K562 treated with DMSO at 1 percent for 12 hours (cell line): Measurements from ENCODE around the gene REPIN1. TPM values are rescaled to one million over a fixed set of nuclear protein-coding genes. Genes with fewer than 3 reads are reported as not detected.

Experiments
- total RNA-seq: library from RNA; unstranded; fragments of 300-600 nt; gene quantifications from 2 replicates; pipeline ENCODE4 v1.2.3, GENCODE V29; 2022; ENCODE audit not compliant: insufficient read depth

REPIN1 gene
- total RNA-seq = 225 and 307 TPM in 2 replicates

GRCh38 chr7:150368096-150368883, at the start of gene REPIN1:
TSS of gene REPIN1 (plus strand) at chr7:150368822. CDS start at chr7:150369712, 890 bp downstream.

DNA sequence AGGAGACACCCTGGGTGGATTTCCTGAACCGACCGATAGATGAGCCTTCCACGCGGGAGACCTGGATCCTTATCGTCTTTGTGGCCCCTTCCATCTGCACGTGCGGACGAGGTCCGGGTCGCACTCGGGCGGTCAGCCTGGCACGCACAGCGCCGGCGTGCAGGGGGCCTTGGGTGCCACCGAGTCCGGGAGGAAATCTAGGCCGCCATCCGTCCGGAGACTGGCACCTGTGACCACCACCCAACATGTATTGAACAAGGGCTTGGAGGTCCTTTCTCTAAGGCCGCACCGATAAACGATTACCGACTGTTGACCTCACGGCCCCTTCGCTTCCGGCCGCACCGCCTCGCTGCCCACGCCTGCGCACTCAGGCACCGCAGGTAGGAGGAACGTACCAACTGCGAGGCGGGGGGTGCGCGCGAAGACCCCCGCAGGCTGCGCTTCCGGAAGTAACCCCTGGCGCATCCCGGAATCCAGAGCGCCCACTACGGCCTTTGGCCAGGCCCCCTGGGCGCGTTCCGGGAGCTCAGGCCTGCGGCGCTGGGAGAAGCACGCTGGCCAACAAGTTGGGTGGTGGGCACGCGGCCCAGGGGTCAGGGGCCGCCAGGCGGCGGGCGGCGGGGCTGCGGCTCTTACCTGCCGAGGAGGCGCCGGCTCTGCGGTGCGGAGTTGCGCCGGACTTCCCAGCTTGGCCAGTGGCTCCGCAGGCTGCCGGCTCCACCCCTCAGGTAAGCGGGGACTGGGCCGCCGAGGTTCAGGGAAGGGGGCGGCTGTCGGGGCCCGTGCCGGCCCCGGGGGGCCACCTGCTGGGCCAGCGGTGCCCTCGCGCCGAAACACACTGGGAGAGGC, 45.6 kb upstream of the REPIN1 start, which contains the start of the genes ACTR3C and LRRC61:
Gene ACTR3C, minus strand, starts transcription at position 713 of the 849 bp plus-strand sequence. CDS start 28,249 bp downstream, outside the sequence.
Gene LRRC61, plus strand, starts transcription at position 523 of the 849 bp plus-strand sequence. CDS start 13,507 bp downstream, outside the sequence.

GRCh38 chr7:150341263-150342120, 27.1 kb upstream of the REPIN1 start, which contains the start of gene RARRES2:
TSS of gene RARRES2 (minus strand) at chr7:150341629. CDS start at chr7:150340609, 1,020 bp downstream.

GRCh38 chr7:150378853-150379440, 10.3 kb downstream of the REPIN1 start, which contains the start of gene ZNF775:
TSS of gene ZNF775 (plus strand) at chr7:150379330. CDS start at chr7:150388471, 9,141 bp downstream.

Other genes with a start within 250 kb of the REPIN1 start
- 71.2 and 100 TPM in 2 replicates for gene LRRC61, start 45.5 kb upstream of the REPIN1 start, total RNA-seq
- gene ACTR3C, start 45.3 kb upstream of the REPIN1 start, total RNA-seq = 5.1 and 13.9 TPM in 2 replicates
- gene RARRES2, start 27.2 kb upstream of the REPIN1 start, total RNA-seq = 0.96 TPM in 1 of 2 replicates, not detected in the other
- 25.0 and 25.5 TPM in 2 replicates for gene ZNF775, start 10.5 kb downstream of the REPIN1 start, total RNA-seq
- 0.14 TPM in 1 of 2 replicates, not detected in the other for gene GIMAP8, start 81.8 kb downstream of the REPIN1 start, total RNA-seq
- gene GIMAP7, start 146.1 kb downstream of the REPIN1 start, total RNA-seq = not detected in 2 replicates
- gene GIMAP4, start 198.6 kb downstream of the REPIN1 start, total RNA-seq = not detected in 2 replicates